Endothelial cell of umbilical vein (primary cell): ENCODE data around the gene PHC3. TPM values are rescaled to one million over a fixed set of nuclear protein-coding genes. Genes with fewer than 3 reads are reported as not detected.

Source experiments
- BruUV-seq: library from RNA; stranded (reverse); fragments of 400-500 nt; replicated peaks from 2 replicates; lab custom pipeline; 2021; lab: Mats Ljungman, UMichigan
- CTCF ChIA-PET: fragments of 300-600, 350-600 bp; sonication (Branson Sonifier 250); formaldehyde crosslinking; loops from one replicate; lab custom pipeline; 2021; ENCODE audit warnings: antibody characterized with exemption, inconsistent platforms; lab: Charles Lee
- POLR2A ChIA-PET: fragments of 300-600, 350-600 bp; sonication (Branson Sonifier 250); formaldehyde crosslinking; loops from one replicate; lab custom pipeline; 2021; ENCODE audit warnings: antibody characterized with exemption, inconsistent platforms; lab: Charles Lee
- DNase-seq: peaks from one replicate; pipeline ENCODE4 v3.0.0-alpha.2; 2011; ENCODE audit warnings: low read depth, low spot score
- FAIRE-seq: peaks from 2 replicates; lab custom pipeline; 2011; peaks lifted over from hg19 to GRCh38; lab: Jason Lieb, UNC
- H2AFZ ChIP-seq: 2 replicates; pipeline ENCODE4 v1.6.0; 2012; ENCODE audit warnings: low read depth, low read length, control low read depth, inconsistent platforms
- H3K27ac ChIP-seq: 2 replicates; pipeline ENCODE4 v1.5.1; 2011; ENCODE audit warnings: low read depth, mild to moderate bottlenecking, control low read depth, low read length, moderate library complexity; ENCODE audit not compliant: insufficient read depth
- H3K27me3 ChIP-seq, 2 experiments: 2 replicates each; pipeline versions ENCODE4 v1.6.0 to v1.6.1; 2011; ENCODE audit warnings: low read length in 2 of 2, mixed read lengths in 1 of 2; ENCODE audit not compliant: control insufficient read depth in 2 of 2, insufficient read depth in 2 of 2
- H3K36me3 ChIP-seq, 2 experiments: 2 replicates in 1 of 2; 3 replicates in 1 of 2; pipeline ENCODE4 v1.5.1; 2011; ENCODE audit warnings: low read length in 2 of 2, mild to moderate bottlenecking in 1 of 2, moderate library complexity in 1 of 2; ENCODE audit not compliant: control insufficient read depth in 2 of 2, insufficient read depth in 2 of 2; ENCODE audit errors: extremely low read depth in 1 of 2
- H3K4me1 ChIP-seq: 3 replicates; pipeline ENCODE4 v1.5.1; 2011; ENCODE audit warnings: mild to moderate bottlenecking, low read length; ENCODE audit not compliant: control insufficient read depth, insufficient read depth; ENCODE audit errors: extremely low read depth
- H3K4me2 ChIP-seq: 2 replicates; pipeline ENCODE4 v1.6.1; 2011; ENCODE audit warnings: low read length, control low read depth, mixed read lengths; ENCODE audit not compliant: insufficient read depth
- H3K4me3 ChIP-seq, 3 experiments: fragments of 200-600 bp in 1 of 3; sonication (generic), shearing (Covaris generic) in 1 of 3; replicated peaks in 1 of 3; 2 replicates each; pipeline ENCODE4 v1.5.1; 2011 to 2016; ENCODE audit warnings: control low read depth in 3 of 3, low read length in 3 of 3, mild to moderate bottlenecking in 2 of 3, inconsistent platforms in 1 of 3, low read depth in 1 of 3, moderate library complexity in 1 of 3; ENCODE audit not compliant: insufficient read depth in 1 of 3
- H3K79me2 ChIP-seq: 2 replicates; pipeline ENCODE4 v1.6.0; 2012; ENCODE audit warnings: low read length, inconsistent platforms; ENCODE audit not compliant: control insufficient read depth, insufficient read depth
- H3K9ac ChIP-seq: replicated peaks from 2 replicates; pipeline ENCODE3; 2011; ENCODE audit warnings: low read length, control low read depth; ENCODE audit not compliant: insufficient read depth; ENCODE audit errors: extremely low read depth
- H3K9me1 ChIP-seq: replicated peaks from 3 replicates; pipeline ENCODE4 v1.6.0; 2011; ENCODE audit warnings: mild to moderate bottlenecking, low read length; ENCODE audit not compliant: control insufficient read depth, insufficient read depth; ENCODE audit errors: extremely low read depth
- H3K9me3 ChIP-seq: replicated peaks from 2 replicates; pipeline ENCODE4 v1.5.1; 2012; ENCODE audit warnings: low read length, inconsistent platforms; ENCODE audit not compliant: control insufficient read depth, insufficient read depth
- H4K20me1 ChIP-seq: replicated peaks from 2 replicates; pipeline ENCODE3; 2011; ENCODE audit warnings: mild to moderate bottlenecking, low read length; ENCODE audit not compliant: control insufficient read depth, insufficient read depth; ENCODE audit errors: extremely low read depth
- FOS ChIP-seq: IDR thresholded peaks from 2 replicates; pipeline ENCODE4 v1.6.1; 2011; ENCODE audit warnings: mild to moderate bottlenecking, low read length, moderate library complexity, borderline replicate concordance; ENCODE audit not compliant: insufficient read depth
- GATA2 ChIP-seq: IDR thresholded peaks from 2 replicates; pipeline ENCODE4 v1.7.0; 2011; ENCODE audit warnings: low read depth, mild to moderate bottlenecking, moderate library complexity, mixed read lengths, low read length; ENCODE audit not compliant: insufficient read length, insufficient read depth
- POLR2A ChIP-seq: IDR thresholded peaks from 2 replicates; pipeline ENCODE4 v1.6.1; 2012; ENCODE audit warnings: low read depth, mild to moderate bottlenecking, control low read depth, low read length
- POLR2AphosphoS5 ChIP-seq: IDR thresholded peaks from 2 replicates; pipeline ENCODE4 v1.6.1; 2012; ENCODE audit warnings: low read depth, mild to moderate bottlenecking, control low read depth, low read length, moderate library complexity; ENCODE audit not compliant: insufficient read depth
- dilution Hi-C: fragments of 300-500 bp; cut with MboI; formaldehyde crosslinking; loops from one replicate; pipeline ENCODE4 v1.15.0; 2019; ENCODE audit warnings: low sequenced_read_pairs; ENCODE audit not compliant: extremely low pct_ligation_motif_present
- intact Hi-C: fragments of 100-400 bp; cut with micrococcal nuclease; formaldehyde crosslinking; loops from one replicate; pipeline ENCODE4 v1.10.0; 2022
- polyA plus RNA-seq, 4 experiments: library from polyadenylated mRNA; depleted of rRNA in 3 of 4; stranded (reverse) in 3 of 4; unstranded in 1 of 4; fragments of >200 nt; gene quantifications; 2 replicates each; pipeline versions ENCODE4 v1.2.1 to v1.2.3, GENCODE V29; 2011 to 2012; ENCODE audit warnings: missing spikeins in 1 of 4
- total RNA-seq: library from RNA; stranded (reverse); gene quantifications from 2 replicates; pipeline ENCODE4 v1.2.3, GENCODE V29; 2021
- TF ChIP-seq, protein P1 (sequence below), 2 donors: IDR thresholded peaks; 1 replicate in 1 of 2; 2 replicates in 1 of 2; pipeline ENCODE4 v1.5.1; 2011; ENCODE audit warnings: low read length in 2 of 2, mild to moderate bottlenecking in 2 of 2, moderate library complexity in 2 of 2, control low read depth in 1 of 2, inconsistent platforms in 1 of 2, low read depth in 1 of 2; ENCODE audit not compliant: insufficient read depth in 1 of 2; ENCODE audit errors: extremely low read depth in 1 of 2
- TF ChIP-seq, protein P2 (sequence below): IDR thresholded peaks from 2 replicates; pipeline ENCODE4 v1.6.1; 2011; ENCODE audit not compliant: insufficient read depth, insufficient read length

PHC3 gene
- total and polyA plus RNA-seq, 2 donors (not counting 3 experiments of a cell fraction or from before 2014, with no cell fraction given) = 35.7 to 45.8 TPM

DNA sequence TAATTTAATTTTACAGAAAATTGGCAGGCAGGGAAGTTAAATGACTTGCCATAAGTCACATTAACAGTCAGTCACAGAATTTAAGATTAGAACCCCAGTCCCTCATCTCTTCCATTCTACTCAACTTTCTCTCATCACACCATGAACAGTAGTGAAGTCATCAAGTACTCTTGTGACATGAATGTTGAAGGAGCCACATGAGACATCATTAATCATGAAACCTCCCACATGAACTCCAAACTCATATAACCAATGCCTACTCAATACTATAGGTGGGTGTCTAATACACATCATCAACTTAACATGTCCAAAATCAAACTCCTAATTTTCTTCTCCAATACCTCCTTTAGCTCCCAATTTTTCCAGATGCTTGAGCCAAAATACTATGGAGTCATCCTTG, 19.5 kb downstream of the PHC3 start:
- FAIRE-seq = no peak

More for the DNA sequence above, 19.5 kb downstream of the PHC3 start:
- peaks cover 3 to 5% of the 10 kb centered on the region in 2 experiments for H3K36me3 ChIP-seq
- DNase-seq = no peak
- no peaks in the 10 kb centered on the region for H3K9me1 ChIP-seq
- BruUV-seq = no TSS peak
- no peaks in the 10 kb centered on the region for H3K4me1 ChIP-seq
- no peak overlapping the region for H3K9ac ChIP-seq
- H3K4me3 ChIP-seq = no peak overlapping the region
- dilution Hi-C loops = no loop called here
- H2AFZ ChIP-seq = no peak overlapping the region
- ChIA-PET CTCF (interaction anchor here (0.9 kb wide), 1 partner anchor 11 kb away, joined by 3 read pairs; no protein-coding TSS in a partner anchor), POLR2A (no interaction called here)
- no peaks in the 10 kb centered on the region for H3K9me3 ChIP-seq
- H3K27ac ChIP-seq = no peak overlapping the region
- H4K20me1 ChIP-seq = no peaks in the 10 kb centered on the region
- H3K79me2 ChIP-seq = peaks cover 57% of the 10 kb centered on the region
- H3K27me3 ChIP-seq = no peaks in the 10 kb centered on the region
- H3K4me2 ChIP-seq = no peak overlapping the region
- intact Hi-C loops = no loop called here
- TF ChIP-seq POLR2A = no peak
- TF ChIP-seq, protein P1, sequence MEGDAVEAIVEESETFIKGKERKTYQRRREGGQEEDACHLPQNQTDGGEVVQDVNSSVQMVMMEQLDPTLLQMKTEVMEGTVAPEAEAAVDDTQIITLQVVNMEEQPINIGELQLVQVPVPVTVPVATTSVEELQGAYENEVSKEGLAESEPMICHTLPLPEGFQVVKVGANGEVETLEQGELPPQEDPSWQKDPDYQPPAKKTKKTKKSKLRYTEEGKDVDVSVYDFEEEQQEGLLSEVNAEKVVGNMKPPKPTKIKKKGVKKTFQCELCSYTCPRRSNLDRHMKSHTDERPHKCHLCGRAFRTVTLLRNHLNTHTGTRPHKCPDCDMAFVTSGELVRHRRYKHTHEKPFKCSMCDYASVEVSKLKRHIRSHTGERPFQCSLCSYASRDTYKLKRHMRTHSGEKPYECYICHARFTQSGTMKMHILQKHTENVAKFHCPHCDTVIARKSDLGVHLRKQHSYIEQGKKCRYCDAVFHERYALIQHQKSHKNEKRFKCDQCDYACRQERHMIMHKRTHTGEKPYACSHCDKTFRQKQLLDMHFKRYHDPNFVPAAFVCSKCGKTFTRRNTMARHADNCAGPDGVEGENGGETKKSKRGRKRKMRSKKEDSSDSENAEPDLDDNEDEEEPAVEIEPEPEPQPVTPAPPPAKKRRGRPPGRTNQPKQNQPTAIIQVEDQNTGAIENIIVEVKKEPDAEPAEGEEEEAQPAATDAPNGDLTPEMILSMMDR (IDR thresholded peaks at IDR 0.05; ENCODE audit: extremely low read depth in 1 of 2, insufficient read depth in 1 of 2, low read depth in 1 of 2, low read length in 2 of 2) = no peak
- TF ChIP-seq GATA2 = no peak
- TF ChIP-seq, protein P2, sequence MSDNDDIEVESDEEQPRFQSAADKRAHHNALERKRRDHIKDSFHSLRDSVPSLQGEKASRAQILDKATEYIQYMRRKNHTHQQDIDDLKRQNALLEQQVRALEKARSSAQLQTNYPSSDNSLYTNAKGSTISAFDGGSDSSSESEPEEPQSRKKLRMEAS = no peak
- TF ChIP-seq POLR2AphosphoS5 = no peak
- TF ChIP-seq FOS = no peak
